Measurements from ENCODE around the gene CFAP206. TPM values are rescaled to one million over a fixed set of nuclear protein-coding genes. Genes with fewer than 3 reads are reported as not detected.

CFAP206 gene
- total RNA-seq (2014; rRNA removed; shearing (Covaris generic)), result not detected in 2 replicates

- peak; percentile 89 for DNase-seq (ENCODE audit: low spot score)
These were observed at the start of gene CFAP206 for GRCh38 chr6:87407901-87408720. Gene CFAP206, plus strand, starts transcription at chr6:87407972. Its CDS starts 1,868 bp downstream, at chr6:87409840.

- DNase-seq (ENCODE audit: low spot score), result no peak
These were observed 43.0 kb upstream of the CFAP206 start for GRCh38 chr6:87364602-87365252.

GRCh38 chr6:87366072-87366827, 41.5 kb upstream of the CFAP206 start:
- no peak for DNase-seq (ENCODE audit: low spot score)

GRCh38 chr6:87366899-87367298, 40.9 kb upstream of the CFAP206 start:
- no peak for DNase-seq (ENCODE audit: low spot score)

GRCh38 chr6:87373377-87373776, 34.4 kb upstream of the CFAP206 start:
- DNase-seq (ENCODE audit: low spot score), result no peak

DNA sequence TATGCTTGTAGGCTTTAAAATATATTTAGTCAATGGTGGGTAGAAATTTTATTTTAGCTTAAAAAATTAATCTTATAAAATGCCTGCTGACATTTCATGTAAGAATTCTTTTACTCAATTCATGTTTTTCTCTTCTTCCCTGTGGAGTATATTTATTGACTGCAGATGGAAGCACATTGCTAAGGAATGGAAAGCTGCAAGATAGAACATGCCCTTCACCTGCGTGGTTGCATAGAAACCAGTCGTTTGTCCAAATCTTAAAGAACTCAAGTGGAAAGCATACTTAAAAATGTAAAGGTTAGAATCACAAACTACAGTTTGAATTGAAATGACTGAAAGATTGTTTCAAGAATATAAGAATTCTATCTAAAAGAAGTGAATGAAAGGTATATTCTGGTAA, 32.5 kb upstream of the CFAP206 start:
- DNase-seq (ENCODE audit: low spot score), result no peak

- DNase-seq (ENCODE audit: low spot score), result no peak
These were observed 31.1 kb upstream of the CFAP206 start for GRCh38 chr6:87376643-87377042.

DNA sequence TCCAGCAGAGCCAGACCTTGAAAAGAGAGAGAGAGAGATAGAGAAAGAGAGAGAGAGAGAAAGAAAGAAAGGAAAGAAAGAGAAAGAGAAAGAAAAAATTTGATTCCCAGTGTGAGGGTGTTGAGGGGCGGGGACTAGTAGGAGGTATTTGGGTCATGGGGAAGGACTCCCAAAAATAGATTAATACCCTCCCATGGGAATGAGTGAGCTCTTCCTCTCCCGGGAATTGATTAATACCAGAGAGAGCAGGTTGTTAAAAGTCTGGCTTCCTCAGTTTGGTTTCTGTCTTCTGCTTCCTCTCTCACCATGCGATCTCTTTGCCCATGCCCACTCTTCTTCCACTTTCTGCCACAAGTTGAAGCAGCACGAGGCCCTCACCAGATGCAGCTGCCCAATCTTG, 28.8 kb upstream of the CFAP206 start:
- no peak for DNase-seq (ENCODE audit: low spot score)

- DNase-seq (ENCODE audit: low spot score), result no peak
These were observed 24.9 kb upstream of the CFAP206 start for GRCh38 chr6:87382861-87383260.

GRCh38 chr6:87384038-87384437, 23.7 kb upstream of the CFAP206 start:
- DNase-seq (ENCODE audit: low spot score), result no peak

DNA sequence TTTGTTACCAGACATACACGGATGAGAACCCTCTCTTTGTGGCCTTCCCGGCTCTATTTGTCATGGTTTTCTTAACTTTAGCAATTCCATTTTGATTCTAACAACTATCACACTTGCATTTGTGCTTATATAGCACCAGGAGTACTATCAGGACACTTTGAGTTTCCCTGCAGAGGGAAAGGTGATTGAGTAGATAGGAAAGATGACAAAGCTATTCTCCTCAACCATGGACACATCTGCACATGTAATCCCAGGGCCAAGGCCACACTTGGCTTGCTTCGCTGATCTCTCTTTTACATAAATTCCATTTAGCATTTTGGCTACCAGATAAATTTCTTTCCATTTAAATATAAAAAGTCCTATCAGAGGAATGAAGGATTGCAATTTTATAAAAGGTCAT, 23.3 kb upstream of the CFAP206 start:
- DNase-seq (ENCODE audit: low spot score), result no peak

DNA sequence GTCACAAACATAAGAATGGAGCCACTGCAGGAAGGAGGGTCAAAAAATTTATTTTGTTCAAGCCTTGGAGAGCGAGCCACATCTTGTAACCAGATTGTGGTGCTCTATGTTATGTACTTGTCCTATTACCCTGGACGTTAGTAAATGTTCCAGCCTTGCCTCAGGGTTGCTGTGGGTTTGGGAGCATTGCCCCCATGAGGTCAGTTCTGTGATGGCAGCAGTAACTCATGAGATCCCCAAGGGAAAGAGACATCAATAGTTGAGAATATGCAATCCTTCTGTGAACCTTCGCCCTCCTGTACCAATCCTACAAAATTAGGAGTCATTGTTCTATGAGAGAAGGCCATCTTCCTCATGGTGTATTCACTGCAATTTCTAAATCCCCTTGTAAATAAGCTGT, 16.4 kb upstream of the CFAP206 start:
- DNase-seq (ENCODE audit: low spot score), result peak; percentile 42

DNA sequence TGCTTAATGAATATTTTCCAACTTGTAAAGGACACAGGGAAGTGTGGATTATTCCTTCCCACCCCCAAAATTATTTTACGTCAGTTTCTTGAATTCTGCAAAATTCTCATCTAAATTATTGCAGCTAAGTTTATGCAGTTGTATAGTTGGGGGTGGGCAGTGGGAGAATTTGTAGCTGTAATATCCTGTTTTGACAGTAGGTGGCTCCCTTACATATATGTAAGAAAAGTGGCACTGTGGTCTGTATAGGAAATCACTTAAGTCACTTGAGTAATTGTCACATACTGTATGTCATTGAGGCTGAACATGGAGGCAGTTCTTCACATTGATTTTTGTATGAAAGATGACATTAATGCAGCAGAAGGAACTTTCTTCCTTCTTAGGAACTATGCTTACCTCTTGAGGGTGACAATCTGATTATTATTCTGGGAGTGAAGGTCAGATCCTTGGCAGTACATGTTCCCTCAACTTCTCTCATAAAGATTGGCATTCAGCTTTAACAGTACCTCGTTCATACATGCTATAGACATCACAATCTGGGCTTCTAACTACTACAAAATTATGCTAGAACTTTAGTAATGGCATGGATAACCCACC, 14.6 kb upstream of the CFAP206 start:
- DNase-seq (ENCODE audit: low spot score), result peak; percentile 81

DNA sequence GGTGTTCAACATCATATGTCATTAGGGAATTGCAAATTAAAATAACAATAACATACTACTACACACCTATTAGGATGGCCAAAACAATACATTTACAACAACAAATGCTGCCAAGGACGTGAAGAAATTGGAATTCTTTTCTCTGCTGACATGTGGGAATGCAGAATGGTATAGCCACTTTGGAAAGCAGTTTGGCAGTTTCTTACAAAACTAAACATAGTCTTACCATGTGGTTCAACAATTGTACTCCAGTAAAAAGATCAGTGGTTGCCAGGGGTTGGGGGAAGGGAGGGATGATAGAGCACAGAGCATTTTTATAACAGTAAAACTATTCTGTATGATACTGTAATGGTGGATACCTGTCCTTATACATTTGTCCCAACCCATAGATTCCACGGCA, 12.3 kb upstream of the CFAP206 start:
- no peak for DNase-seq (ENCODE audit: low spot score)

- DNase-seq (ENCODE audit: low spot score), result no peak
These were observed 11.0 kb upstream of the CFAP206 start for GRCh38 chr6:87396595-87397392.

GRCh38 chr6:87397656-87398055, 10.1 kb upstream of the CFAP206 start:
- no peak for DNase-seq (ENCODE audit: low spot score)

- DNase-seq (ENCODE audit: low spot score), result no peak
These were observed 5.9 kb upstream of the CFAP206 start for GRCh38 chr6:87401832-87402231.

- no peak for DNase-seq (ENCODE audit: low spot score)
These were observed 241 bp upstream of the CFAP206 start for GRCh38 chr6:87407561-87407900.

GRCh38 chr6:87408721-87409155, 966 bp downstream of the CFAP206 start:
- no peak for DNase-seq (ENCODE audit: low spot score)

GRCh38 chr6:87419266-87419665, 11.5 kb downstream of the CFAP206 start:
- DNase-seq (ENCODE audit: low spot score), result no peak

DNA sequence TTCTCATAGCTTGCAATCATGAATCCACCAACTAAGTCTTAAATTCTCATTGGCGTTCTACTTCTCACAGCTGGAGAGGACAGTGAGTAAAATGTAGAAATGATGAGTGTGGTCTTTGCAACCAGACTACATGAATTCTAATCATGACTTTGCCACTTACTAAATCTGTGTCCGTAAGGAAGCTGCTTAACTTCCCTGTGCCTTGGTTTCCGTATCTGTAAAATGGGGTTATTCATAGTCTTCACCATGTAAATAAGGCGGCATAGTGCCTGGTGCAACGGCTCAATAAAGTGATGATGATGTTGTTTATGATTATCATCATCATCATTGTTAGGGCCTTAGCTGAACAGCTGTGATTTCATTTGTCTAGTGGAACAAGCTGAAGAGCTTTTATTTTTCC, 12.6 kb downstream of the CFAP206 start:
- DNase-seq (ENCODE audit: low spot score), result no peak
